Measurements from ENCODE around the gene ABLIM1.

ABLIM1 gene

GRCh38 chr10:114437473-114438292 lies 220.4 kb downstream of the ABLIM1 start:
- peaks cover 55% of the 10 kb centered on the region for H3K36me3 ChIP-seq (ENCODE audit: insufficient read depth, low read length)
- H3K9me3 ChIP-seq (ENCODE audit: insufficient read depth, low read depth, low read length): no peaks in the 10 kb centered on the region
- whole genome bisulfite sequencing: 82% methylated on average over 9 of the region's 9 CpGs

GRCh38 chr10:114436941-114437340 lies 221.1 kb downstream of the ABLIM1 start:
- no peak overlapping the region for H3K9ac ChIP-seq (ENCODE audit: low read depth, low read length)
- 95% methylated on average over 2 of the region's 2 CpGs for WGBS
- no peak overlapping the region for H3K27ac ChIP-seq (ENCODE audit: low read depth, low read length)
- H3K27me3 ChIP-seq (ENCODE audit: insufficient read depth, low read length): no peaks in the 10 kb centered on the region
- peaks cover 55% of the 10 kb centered on the region for H3K36me3 ChIP-seq (ENCODE audit: insufficient read depth, low read length)
- H3K4me3 ChIP-seq (ENCODE audit: low read length): no peak overlapping the region
- H3K9me3 ChIP-seq (ENCODE audit: insufficient read depth, low read depth, low read length): no peaks in the 10 kb centered on the region
- no peaks in the 10 kb centered on the region for H3K4me1 ChIP-seq (ENCODE audit: insufficient read depth, low read length)

More at GRCh38 chr10:114437473-114438292, 220.4 kb downstream of the ABLIM1 start:
- Histone ChIP-seq H3K27me3 (ENCODE audit: insufficient read depth, low read length) (no peaks in the 10 kb centered on the region), H3K27ac (ENCODE audit: low read depth, low read length) (no peak overlapping the region), H3K9ac (ENCODE audit: low read depth, low read length) (no peak overlapping the region), H3K4me3 (ENCODE audit: low read length) (no peak overlapping the region), H3K4me1 (ENCODE audit: insufficient read depth, low read length) (no peaks in the 10 kb centered on the region)

GRCh38 chr10:114432566-114433093 lies 225.4 kb downstream of the ABLIM1 start:
- H3K4me1 ChIP-seq (ENCODE audit: insufficient read depth, low read length): no peaks in the 10 kb centered on the region
- no peak overlapping the region for H3K9ac ChIP-seq (ENCODE audit: low read depth, low read length)
- no peaks in the 10 kb centered on the region for H3K9me3 ChIP-seq (ENCODE audit: insufficient read depth, low read depth, low read length)
- H3K27ac ChIP-seq (ENCODE audit: low read depth, low read length): no peak overlapping the region
- no peak overlapping the region for H3K4me3 ChIP-seq (ENCODE audit: low read length)
- H3K27me3 ChIP-seq (ENCODE audit: insufficient read depth, low read length): no peaks in the 10 kb centered on the region
- WGBS: 93% methylated on average over 2 of the region's 4 CpGs
- H3K36me3 ChIP-seq (ENCODE audit: insufficient read depth, low read length): peaks cover 21% of the 10 kb centered on the region

- Histone ChIP-seq H3K4me1 (ENCODE audit: insufficient read depth, low read length) (peaks cover 8% of the 10 kb centered on the region; the same call in 1 of the 2 replicates), H3K27me3 (ENCODE audit: insufficient read depth, low read length) (no peaks in the 10 kb centered on the region), H3K27ac (ENCODE audit: low read depth, low read length) (no peak overlapping the region), H3K9ac (ENCODE audit: low read depth, low read length) (no peak overlapping the region), H3K4me3 (ENCODE audit: low read length) (no peak overlapping the region), H3K9me3 (ENCODE audit: insufficient read depth, low read depth, low read length) (no peaks in the 10 kb centered on the region), H3K36me3 (ENCODE audit: insufficient read depth, low read length) (peaks cover 13% of the 10 kb centered on the region)
- WGBS: 97% methylated on average over 4 of the region's 4 CpGs
These were observed 226.5 kb downstream of the ABLIM1 start for GRCh38 chr10:114431414-114432135.

- Histone ChIP-seq H3K4me3 (ENCODE audit: low read length) (no peak overlapping the region), H3K27me3 (ENCODE audit: insufficient read depth, low read length) (no peaks in the 10 kb centered on the region), H3K27ac (ENCODE audit: low read depth, low read length) (no peak overlapping the region), H3K36me3 (ENCODE audit: insufficient read depth, low read length) (peaks cover 9% of the 10 kb centered on the region), H3K9me3 (ENCODE audit: insufficient read depth, low read depth, low read length) (no peaks in the 10 kb centered on the region), H3K9ac (ENCODE audit: low read depth, low read length) (no peak overlapping the region), H3K4me1 (ENCODE audit: insufficient read depth, low read length) (peaks cover 9% of the 10 kb centered on the region; the same call in 1 of the 2 replicates)
- 96% methylated on average over 12 of the region's 12 CpGs for WGBS
These were observed 227.2 kb downstream of the ABLIM1 start for GRCh38 chr10:114430688-114431413.

GRCh38 chr10:114429581-114430335 lies 228.3 kb downstream of the ABLIM1 start:
- Histone ChIP-seq H3K27ac (ENCODE audit: low read depth, low read length) (no peak overlapping the region), H3K36me3 (ENCODE audit: insufficient read depth, low read length) (peaks cover 3% of the 10 kb centered on the region; the same call in 1 of the 2 replicates), H3K9ac (ENCODE audit: low read depth, low read length) (no peak overlapping the region), H3K4me1 (ENCODE audit: insufficient read depth, low read length) (peaks cover 9% of the 10 kb centered on the region; the same call in 1 of the 2 replicates), H3K9me3 (ENCODE audit: insufficient read depth, low read depth, low read length) (no peaks in the 10 kb centered on the region), H3K27me3 (ENCODE audit: insufficient read depth, low read length) (no peaks in the 10 kb centered on the region), H3K4me3 (ENCODE audit: low read length) (no peak overlapping the region)
- WGBS: 83% methylated on average over 9 of the region's 9 CpGs

DNA sequence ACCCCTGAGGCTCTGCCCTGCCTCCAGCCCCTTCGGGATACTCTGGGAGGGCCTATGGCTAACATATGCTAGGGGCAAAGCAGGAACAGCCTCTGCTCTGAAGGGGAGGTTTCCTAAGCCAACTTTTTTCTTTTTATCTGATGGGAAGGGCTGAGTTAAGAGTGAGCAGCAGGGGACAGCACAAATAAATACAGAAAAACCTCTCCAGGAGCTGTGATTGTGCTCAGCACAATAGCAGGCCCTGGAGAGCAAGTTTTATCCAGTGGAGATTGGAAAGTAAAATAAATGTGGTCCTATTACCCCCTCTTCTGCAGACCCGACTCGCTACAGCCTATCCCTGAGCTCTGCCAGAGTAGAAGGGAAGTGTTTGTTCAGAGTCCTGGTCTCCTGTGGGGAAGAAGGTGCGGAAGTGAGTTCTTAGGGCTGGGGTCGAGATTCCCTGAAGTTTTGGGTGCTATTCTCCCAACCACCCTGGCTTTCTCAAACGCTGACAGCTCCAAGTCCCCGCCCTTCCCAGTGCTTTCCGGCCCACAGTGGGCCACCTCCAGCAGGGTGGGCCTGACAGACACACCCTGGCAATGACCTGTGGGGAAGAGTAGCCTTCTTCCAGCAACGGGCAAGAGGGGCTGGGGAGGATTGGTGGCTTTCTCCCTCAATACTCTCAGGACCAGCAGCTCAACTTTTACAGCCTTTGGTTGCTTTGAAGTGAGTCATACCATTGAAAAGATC lies 230.8 kb downstream of the ABLIM1 start:
- WGBS: 85% methylated on average over 9 of the region's 9 CpGs

DNA sequence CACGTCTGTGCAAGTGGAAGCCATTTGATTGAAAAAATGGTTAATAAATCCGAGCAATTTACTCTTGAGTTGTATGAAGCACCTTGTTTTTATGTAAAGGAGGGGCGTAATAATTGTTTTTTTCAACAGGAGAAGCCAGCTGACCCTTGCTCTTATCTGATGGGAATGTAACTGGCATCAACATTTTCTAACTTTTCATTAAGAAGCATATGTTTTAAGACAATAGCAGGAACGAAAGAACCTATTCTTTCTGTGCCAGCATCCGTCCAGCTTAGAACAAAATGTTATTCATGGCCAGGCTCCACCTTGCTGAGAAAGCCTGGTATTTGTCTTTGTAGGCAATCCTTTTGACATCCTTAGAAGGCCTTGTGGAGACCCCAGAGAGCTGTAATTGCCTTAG lies 231.6 kb downstream of the ABLIM1 start:
- Histone ChIP-seq H3K27ac (ENCODE audit: low read depth, low read length) (no peak overlapping the region), H3K36me3 (ENCODE audit: insufficient read depth, low read length) (no peaks in the 10 kb centered on the region), H3K27me3 (ENCODE audit: insufficient read depth, low read length) (no peaks in the 10 kb centered on the region), H3K9me3 (ENCODE audit: insufficient read depth, low read depth, low read length) (no peaks in the 10 kb centered on the region), H3K9ac (ENCODE audit: low read depth, low read length) (no peak overlapping the region), H3K4me3 (ENCODE audit: low read length) (no peak overlapping the region), H3K4me1 (ENCODE audit: insufficient read depth, low read length) (peaks cover 9% of the 10 kb centered on the region; the same call in 1 of the 2 replicates)
- WGBS: 80% methylated on average over 5 of the region's 5 CpGs

More for the DNA sequence above, 230.8 kb downstream of the ABLIM1 start:
- Histone ChIP-seq H3K4me3 (ENCODE audit: low read length) (no peak overlapping the region), H3K27ac (ENCODE audit: low read depth, low read length) (no peak overlapping the region), H3K9ac (ENCODE audit: low read depth, low read length) (no peak overlapping the region), H3K27me3 (ENCODE audit: insufficient read depth, low read length) (no peaks in the 10 kb centered on the region), H3K4me1 (ENCODE audit: insufficient read depth, low read length) (peaks cover 9% of the 10 kb centered on the region; the same call in 1 of the 2 replicates), H3K36me3 (ENCODE audit: insufficient read depth, low read length) (no peaks in the 10 kb centered on the region), H3K9me3 (ENCODE audit: insufficient read depth, low read depth, low read length) (no peaks in the 10 kb centered on the region)

GRCh38 chr10:114420811-114421485 lies 237.1 kb downstream of the ABLIM1 start:
- no peaks in the 10 kb centered on the region for H3K27me3 ChIP-seq (ENCODE audit: insufficient read depth, low read length)
- 94% methylated on average over 4 of the region's 4 CpGs for WGBS
- no peak overlapping the region for H3K9ac ChIP-seq (ENCODE audit: low read depth, low read length)
- no peaks in the 10 kb centered on the region for H3K36me3 ChIP-seq (ENCODE audit: insufficient read depth, low read length)
- H3K4me3 ChIP-seq (ENCODE audit: low read length): no peak overlapping the region
- no peaks in the 10 kb centered on the region for H3K4me1 ChIP-seq (ENCODE audit: insufficient read depth, low read length)
- H3K27ac ChIP-seq (ENCODE audit: low read depth, low read length): no peak overlapping the region
- H3K9me3 ChIP-seq (ENCODE audit: insufficient read depth, low read depth, low read length): no peaks in the 10 kb centered on the region
